Inferior parietal cortex (tissue), 1 donor: ENCODE results near the gene SHC2.

Source experiments
- DNase-seq: peaks from one replicate; pipeline ENCODE4 v3.0.0-alpha.2; 2016; ENCODE audit errors: extremely low spot score

Gene SHC2, protein sequence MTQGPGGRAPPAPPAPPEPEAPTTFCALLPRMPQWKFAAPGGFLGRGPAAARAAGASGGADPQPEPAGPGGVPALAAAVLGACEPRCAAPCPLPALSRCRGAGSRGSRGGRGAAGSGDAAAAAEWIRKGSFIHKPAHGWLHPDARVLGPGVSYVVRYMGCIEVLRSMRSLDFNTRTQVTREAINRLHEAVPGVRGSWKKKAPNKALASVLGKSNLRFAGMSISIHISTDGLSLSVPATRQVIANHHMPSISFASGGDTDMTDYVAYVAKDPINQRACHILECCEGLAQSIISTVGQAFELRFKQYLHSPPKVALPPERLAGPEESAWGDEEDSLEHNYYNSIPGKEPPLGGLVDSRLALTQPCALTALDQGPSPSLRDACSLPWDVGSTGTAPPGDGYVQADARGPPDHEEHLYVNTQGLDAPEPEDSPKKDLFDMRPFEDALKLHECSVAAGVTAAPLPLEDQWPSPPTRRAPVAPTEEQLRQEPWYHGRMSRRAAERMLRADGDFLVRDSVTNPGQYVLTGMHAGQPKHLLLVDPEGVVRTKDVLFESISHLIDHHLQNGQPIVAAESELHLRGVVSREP

DNA sequence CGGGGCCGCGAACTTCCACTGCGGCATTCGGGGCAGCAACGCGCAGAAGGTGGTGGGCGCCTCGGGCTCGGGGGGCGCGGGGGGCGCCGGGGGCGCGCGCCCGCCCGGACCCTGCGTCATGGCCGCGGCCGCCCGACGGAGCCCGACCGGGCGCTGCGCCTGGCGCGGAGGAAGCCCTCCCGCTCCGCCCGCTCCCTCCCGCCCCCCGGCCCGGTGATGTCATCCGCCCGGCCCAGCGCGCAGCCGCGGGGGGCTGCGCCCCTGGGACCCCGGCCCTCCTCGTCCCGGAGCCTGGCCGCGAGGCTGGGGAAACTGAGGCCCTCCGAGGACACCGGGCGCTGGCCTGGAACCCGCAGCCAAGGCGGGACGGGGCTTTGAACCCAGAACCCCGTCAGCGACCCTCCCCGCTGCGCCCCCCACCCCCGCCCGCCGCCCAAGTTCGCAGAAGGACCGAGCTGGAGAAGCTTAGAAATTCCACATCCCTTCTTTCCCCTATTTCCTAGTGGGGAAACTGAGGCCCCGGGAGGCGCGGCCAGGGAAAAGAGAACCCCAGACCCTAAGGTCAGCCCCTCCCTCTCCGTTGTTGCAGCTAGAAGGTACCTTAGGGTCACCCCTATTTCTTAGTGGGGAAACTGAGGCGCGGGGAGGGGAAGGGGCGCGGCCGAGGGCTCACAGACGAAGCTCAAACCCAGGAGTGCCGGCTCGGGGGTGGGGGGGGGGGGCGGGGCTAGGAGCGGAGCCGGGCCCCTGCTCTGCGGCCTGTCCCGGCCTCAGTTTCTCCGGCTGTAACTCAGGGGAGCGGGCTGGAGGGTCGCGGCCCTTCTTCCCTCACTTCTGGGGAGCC is at the start of gene SHC2:
Gene SHC2, minus strand, starts transcription at position 157 of the 844 bp plus-strand sequence. Its CDS starts 37 bp downstream, at position 120.
- DNase-seq = no peak

DNA sequence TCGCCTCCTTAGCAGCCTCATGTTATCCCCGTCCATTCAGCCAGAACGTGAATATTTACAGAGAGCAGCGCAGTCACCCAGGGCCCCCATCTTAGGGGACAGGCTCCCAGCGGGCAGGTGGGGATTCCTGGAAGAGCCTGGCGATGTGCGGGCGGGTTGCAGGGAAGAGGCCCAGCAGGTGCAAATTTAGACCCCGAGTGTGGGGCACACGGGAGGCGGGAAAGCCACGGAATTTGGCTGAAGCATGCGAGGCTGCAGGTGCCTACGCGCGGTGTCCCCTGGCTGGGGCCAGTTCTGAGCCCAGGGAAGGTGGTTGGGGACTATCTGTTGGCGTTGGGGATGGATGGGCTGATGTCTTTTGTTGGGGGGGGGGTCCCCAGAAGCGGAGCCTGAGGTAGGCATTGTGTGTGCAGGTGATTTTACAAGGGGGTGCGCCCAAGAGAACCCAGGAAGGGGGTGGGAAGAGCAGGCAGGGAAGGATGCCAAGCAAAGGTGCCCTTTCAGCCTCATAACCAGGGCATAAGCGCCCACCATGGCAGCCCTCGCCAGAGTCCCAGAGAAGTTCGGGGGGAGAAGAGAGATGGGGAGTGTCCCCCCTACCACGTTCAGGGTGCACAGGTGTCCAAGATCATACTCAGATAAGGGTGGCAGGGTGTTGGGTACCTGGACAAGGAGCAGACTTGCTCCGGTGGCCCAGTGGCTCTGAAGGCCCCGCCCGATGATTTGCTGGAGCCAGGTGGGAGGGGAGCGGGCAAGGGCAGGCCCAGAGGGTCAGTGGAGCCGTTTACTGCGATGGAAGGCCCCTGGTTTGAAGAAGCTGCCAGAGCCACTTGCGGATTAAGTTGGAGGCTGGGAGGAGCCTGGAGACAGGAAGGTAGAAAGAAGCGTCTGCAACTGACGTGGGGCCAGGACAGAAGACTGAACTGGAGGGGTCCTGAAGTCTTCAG is 47.6 kb upstream of the SHC2 start:
- no peak for DNase-seq

DNA sequence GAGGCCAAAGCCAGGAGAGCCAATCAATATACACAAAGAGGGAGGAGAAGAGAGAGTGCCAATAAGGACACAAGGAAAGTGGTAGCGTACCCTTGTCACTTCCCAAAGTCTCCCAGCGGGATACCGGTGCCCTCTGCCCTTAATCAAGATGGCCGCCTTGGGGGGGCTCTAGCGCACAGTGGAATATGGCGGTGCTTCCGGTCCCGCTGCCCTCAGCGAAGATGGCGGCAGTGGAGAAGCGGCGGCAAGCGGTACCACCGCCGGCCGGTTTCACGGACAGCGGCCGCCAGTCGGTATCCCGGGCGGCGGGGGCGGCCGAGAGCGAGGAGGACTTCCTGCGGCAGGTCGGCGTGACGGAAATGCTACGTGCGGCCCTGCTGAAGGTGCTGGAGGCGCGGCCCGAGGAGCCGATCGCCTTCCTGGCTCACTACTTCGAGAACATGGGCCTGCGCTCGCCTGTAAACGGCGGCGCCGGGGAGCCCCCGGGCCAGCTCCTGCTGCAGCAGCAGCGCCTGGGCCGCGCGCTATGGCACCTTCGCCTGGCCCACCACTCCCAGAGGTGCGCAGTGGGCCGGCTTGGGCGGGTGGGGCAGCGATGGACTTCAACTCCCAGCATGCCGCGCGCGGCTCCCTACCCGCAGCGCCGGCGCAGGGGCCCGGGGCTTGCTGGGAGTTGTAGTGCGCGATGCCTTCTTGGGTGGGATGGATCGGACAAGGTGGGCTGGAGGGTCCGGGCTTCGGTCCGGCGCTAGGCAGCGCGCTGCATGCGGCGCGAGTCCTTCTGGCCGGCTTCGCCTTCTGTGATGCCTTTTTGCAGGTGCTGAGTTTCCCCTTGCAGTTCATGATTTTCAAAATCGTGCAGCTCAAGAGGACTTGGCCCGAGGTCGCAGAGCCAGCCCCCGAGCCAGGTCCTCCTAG is 46.7 kb upstream of the SHC2 start, which contains the start of gene TPGS1:
Gene TPGS1, plus strand, starts transcription at position 212 of the 918 bp plus-strand sequence. Its CDS starts 10 bp downstream, at position 222.
- peak; percentile 100 for DNase-seq

DNA sequence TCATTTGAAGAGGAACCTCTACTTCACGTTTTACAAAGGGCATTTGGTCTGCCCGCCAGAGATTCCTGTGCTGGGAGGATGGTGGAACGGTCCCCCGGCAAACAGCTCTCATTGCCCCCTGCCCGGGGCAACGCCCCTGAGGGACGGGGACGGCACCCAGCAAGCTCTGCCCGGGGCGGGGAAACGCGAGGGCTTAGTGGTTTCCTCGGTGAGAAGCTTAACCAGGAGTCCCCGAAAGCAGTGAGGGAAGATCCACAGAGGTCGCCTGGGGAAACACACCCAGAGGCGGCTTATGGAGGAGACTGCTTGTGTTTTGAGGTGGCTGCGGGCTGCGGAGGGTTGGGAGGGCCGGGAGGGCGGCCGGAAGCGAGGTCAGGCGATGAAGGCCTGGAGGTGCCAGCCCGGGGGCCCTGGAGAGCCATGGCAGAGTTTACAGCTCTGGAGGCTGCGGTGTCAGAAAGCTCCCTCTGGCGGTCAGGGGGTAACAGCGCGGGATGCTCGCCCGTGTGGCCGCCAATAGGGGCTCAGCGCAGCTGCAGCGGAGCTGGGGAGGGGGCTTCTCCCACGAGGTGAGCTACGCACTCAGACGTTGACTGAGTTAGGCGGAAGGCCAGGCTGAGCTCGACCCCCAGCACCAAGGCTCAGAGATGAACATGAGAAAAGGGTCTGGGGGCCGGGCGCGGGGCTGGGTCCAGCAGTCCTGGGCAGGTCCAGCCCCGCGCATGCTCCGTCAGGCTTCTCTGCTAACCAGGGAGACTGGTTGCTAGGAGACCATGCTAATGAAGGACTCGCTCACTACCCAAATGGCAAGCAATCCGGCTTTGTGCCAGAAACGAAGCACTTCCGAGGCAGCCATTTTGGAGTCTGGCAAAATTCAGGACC is 45.8 kb upstream of the SHC2 start:
- peak; percentile 89 for DNase-seq

DNA sequence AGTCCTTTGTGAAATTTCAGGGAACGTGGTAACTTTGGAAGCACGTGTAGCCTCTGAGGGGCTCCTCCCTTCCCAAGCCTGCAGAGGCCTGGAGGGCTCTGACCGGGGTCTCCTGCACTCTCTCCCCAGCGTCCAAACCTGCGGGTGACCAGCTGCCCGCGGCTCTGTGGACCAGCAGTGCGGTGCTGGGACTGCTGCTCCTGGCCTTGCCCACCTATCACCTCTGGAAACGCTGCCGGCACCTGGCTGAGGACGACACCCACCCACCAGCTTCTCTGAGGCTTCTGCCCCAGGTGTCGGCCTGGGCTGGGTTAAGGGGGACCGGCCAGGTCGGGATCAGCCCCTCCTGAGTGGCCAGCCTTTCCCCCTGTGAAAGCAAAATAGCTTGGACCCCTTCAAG is 43.8 kb upstream of the SHC2 start:
- DNase-seq = no peak

DNA sequence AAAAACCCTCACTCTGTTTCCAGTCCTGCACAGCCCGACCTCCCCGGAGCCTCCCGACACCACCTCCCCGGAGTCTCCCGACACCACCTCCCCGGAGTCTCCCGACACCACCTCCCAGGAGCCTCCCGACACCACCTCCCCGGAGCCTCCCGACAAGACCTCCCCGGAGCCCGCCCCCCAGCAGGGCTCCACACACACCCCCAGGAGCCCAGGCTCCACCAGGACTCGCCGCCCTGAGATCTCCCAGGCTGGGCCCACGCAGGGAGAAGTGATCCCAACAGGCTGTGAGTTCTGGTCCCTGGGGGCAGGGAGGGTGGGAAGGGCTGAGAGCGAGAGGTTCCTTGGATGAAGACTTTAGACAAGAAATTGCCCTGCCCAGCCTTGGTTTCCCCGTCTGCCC is 40.8 kb upstream of the SHC2 start:
- no peak for DNase-seq

DNA sequence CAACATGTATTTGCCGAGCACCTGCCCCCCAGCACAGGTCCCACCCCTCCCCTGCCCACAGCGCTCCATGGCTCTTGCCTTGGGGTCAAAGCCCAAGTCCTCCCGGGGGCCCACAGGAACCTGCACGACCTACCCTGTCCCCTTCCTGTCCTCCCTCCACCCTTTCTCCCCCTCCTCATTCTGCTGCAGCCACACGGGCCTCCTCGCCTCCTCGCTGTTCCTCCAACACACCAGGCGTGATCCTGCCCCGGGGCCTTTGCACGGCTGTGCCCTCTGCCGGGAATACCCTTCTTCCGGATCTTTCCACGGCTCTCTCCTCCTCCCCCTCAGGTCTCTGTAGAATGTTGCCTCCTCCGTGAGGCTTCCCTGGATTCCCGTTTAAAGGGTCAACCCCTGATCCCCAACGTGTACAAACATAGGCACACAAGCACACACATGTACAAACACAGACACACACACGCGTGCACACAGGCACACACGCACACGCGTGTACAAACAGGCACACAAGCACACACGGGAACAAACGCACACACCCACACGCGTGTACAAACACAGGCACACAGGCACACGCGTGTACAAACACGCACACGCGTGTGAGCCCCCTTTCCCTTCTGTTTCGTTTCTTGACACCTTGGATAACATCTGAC is 38.3 kb upstream of the SHC2 start:
- no peak for DNase-seq

DNA sequence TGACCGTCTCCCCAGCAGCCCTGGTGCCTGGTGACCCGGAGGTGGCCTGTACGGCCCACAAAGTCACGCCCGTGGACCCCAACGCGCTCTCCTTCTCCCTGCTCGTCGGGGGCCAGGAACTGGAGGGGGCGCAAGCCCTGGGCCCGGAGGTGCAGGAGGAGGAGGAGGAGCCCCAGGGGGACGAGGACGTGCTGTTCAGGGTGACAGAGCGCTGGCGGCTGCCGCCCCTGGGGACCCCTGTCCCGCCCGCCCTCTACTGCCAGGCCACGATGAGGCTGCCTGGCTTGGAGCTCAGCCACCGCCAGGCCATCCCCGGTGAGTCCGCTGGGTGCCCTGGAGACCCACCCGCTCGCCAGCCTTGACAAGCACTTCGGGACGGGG is 37.7 kb upstream of the SHC2 start:
- no peak for DNase-seq

DNA sequence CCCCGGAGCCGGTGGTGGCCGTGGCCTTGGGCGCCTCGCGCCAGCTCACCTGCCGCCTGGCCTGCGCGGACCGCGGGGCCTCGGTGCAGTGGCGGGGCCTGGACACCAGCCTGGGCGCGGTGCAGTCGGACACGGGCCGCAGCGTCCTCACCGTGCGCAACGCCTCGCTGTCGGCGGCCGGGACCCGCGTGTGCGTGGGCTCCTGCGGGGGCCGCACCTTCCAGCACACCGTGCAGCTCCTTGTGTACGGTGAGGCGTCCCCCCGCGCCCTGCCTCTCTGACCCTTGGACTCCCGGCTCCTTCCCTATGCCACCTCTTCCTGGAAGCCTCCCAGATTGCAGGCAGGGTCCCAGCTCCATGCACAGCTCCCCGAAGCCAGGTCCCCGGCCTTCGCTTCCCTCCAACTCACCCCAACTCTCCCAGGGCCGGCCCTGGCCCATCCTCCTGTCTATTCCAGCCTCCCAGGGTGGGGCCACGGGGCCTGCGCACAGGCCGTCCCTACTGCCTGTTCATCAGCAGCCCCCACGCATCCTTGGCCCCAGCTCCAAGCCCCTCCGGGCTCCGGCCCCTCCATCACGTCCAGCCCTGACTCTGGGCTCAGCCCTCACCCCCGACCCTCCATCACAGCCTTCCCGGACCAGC is 37.2 kb upstream of the SHC2 start:
- DNase-seq = no peak

DNA sequence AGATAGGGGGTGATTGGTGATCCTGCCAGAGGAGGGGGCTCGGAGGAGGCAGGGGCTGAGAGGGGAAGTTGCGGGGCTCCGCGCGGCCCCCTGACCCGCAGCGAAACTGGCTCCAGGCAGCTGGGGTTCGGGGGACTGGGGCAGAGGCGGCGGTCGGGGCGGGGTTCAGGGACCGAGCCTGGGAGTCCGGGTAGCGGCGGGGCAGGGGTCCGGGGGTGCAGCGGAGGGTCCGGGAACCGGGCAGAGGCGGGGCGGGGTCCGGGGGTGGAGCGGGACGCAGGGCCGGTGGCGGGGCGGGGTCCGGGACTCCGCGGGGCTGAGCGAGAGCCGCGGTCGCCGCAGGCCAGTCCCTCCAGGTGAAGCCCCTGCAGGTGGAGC is 36.6 kb upstream of the SHC2 start:
- DNase-seq = no peak

DNA sequence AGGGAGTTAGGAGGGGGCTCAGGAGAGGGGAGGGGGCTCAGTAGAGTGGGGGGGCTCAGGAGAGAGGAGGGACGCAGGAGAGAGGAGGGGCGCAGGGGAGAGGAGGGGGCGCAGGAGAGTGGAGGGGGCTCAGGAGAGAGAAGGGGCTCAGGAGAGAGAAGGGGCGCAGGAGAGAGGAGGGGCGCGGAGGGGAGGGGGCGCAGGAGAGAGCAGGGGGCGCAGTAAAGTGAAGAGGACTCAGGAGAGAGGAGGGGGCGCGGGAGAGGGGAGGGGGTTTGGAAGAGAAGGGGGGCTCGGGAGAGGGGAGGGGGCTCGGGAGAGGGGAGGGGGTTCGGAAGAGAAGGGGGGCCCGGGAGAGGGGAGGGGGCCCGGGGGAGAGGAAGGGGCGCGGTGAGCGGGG is 36.2 kb upstream of the SHC2 start:
- DNase-seq = no peak

DNA sequence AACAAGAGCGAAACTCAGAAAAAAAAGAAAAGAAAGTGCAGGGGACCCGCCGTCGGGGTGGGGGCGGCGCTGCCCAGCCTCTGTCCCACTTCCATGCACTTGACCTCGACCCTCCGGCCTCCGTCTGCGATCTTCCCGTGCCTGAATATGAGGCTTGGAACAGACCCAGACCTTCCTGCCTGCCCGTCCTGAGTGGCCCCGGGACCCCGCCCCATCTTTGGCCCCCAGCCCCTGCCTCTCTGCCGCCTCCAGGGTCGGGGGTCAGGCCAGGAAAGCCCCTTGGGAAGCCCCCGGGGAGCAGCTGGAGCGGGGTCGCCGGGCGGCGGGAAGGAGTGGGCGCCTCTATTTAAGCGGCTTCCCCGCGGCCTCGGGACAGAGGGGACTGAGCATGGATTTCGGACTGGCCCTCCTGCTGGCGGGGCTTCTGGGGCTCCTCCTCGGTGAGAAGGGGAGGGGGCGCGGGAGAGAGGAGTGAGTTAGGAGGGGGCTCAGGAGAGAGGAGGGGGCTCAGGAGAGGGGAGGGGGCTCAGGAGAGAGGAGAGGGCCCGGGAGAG is 35.4 kb upstream of the SHC2 start, which contains the start of gene MADCAM1:
Gene MADCAM1, plus strand, starts transcription at position 375 of the 554 bp plus-strand sequence. Its CDS starts 14 bp downstream, at position 389.
- DNase-seq = no peak

DNA sequence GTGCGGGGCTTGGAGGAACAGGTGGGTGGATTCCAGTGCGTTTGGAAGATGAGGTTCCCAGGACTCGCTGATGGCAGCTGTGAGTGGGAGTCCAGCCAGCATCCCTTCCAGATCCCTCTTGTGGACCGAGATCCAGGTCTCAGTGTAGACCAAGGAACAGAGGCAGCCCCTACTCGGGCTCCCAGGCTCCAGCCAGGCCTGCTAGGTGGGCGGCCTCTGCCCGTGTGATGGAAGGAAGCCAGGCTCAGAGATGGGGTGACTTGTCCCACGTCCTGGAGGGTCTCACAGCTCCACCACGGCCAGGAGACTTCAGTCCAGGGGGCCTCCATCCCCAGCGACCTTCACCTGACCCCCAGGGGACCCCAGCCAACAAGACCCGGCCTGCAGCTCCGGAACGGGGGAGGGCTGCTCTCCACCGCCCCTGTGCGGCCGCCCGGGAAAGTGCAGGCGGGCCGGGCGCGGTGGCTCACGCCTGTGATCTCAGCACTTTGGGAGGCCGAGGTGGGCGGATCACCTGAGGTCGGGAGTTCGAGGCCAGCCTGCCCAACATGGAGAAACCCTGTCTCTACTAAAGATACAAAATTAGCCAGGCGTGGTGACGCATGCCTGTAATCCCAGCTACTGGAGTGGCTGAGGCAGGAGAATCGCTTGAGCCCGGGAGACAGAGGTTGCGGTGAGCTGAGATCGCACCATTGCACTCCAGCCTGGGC is 34.7 kb upstream of the SHC2 start:
- DNase-seq = no peak

DNA sequence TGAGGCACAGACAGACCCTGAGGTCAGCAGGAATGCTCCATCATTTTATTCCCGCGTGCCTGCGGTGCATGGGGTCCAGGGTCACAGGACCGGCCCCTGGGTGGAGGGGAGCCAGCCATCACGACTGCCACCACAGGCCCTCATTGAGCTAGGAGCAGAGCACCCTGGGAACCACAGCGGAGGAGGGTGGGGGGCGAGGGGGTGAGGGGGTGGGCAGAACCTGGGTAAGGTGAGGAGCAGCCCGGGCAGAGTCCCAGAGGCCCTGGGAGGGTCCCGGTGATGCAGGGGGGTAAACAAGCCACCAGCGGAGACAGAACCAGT is 34.2 kb upstream of the SHC2 start:
- DNase-seq = no peak

DNA sequence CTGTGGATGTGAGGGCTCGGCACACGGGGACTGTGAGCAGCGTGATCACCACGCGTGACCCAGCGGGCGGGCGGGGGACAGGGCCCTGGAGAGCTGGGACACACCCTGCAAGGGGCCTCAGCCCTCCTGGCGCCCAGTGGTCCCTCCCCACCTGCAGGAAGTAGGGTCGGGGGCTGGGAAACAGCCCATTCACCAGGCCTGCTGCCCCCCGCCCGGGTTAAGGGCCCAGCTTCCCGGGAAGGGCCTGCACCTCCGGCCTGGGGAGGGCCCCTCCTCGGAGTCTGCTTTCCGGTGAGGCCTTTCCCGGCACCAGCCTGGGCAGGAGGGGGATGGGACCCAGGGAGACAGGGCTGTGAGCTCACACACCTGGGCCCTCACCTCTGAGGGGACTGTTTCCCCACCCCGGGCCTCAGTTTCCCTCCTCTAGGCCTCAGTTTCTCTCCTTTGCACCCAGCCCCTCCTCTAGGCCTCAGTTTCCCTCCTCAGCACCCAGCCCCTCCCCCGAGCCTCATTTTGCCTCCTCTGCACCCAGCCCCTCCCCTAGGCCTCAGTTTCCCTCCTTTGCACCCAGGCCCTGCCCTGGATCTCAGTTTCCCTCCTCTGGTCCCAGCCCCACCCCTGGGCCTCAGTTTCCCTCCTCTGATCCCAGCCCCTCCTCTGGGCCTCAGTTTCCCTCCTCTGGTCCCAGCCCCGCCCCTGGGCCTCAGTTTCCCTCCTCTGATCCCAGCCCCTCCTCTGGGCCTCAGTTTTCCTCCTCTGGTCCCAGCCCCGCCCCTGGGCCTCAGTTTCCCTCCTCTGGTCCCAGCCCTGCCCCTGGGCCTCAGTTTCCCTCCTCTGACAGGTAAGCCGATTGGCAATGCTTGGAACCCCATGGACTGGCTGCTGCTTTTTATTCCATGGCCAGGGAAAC is 33.6 kb upstream of the SHC2 start:
- DNase-seq = no peak
